Anterior cingulate cortex (tissue), 58 donors: ENCODE data around the gene KLHDC10.
A peak's percentile ranks its signal among the peaks of the same experiment; 100 is the strongest.
"Not testable (repeated sequence)": the region's sequence is repeated elsewhere in the genome, so short reads cannot be mapped to it uniquely, and the experiment has no call there.

Experiments
- DNase-seq, 58 donors: peaks; one replicate each; lab custom pipeline; 2025; lab: John Stamatoyannopoulos, UW

Gene KLHDC10

DNA sequence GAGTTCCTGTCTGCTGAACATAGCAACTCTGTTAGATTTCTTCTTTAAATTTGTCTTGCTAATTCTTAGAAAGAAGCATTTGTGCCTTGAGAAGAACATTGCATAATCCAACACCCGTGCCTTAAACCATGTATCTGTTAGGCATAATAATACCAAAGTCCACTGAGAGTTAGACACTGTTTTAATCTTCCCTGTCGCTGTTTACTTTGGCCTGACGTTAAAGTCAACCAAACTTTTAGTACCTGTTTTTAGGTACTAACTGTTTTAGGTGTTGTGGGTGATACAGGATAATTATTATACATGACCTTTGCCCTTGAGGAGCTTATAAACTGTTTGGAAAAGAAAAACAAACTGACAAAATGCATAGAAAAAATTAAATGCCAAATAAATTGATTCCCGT lies 43.6 kb downstream of the KLHDC10 start:
- no peak for DNase-seq

DNA sequence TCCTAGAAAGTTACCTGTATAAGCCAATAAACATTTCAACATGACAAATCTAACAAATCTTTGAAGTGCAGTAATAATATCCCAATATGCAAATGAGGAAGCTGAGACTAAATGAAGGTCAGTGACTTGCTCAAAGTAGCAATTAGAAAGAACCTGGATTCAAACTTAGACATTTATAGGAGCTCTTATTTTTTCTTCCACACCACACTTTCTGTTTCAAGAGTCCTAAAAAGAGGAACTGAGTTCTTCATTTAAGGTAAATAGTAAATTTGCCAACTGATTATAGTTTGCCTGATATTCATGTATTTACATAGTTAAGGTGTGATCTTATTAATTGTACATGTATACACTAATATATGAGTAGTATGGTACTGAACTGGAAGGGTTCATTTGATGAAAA lies 44.0 kb downstream of the KLHDC10 start:
- no peak for DNase-seq

DNA sequence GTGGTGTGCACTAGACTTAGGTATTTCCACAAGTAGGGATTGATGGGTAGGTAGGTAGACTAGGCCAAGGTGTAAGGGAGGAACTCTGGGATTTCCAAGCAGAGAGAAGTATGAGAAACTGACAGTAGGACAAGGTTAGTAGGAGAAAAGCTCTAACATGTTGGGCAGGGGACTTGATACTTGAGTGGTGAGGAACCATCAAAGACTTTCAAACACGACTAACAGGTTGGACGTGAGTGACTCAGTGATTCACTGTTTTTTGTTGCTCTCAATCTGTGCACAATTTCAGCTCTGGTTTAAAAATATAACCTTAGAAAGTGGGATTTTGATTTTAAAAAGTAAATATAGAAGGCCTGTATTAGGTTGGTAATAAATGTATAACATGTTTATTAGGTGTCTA lies 44.4 kb downstream of the KLHDC10 start:
- no peak for DNase-seq

DNA sequence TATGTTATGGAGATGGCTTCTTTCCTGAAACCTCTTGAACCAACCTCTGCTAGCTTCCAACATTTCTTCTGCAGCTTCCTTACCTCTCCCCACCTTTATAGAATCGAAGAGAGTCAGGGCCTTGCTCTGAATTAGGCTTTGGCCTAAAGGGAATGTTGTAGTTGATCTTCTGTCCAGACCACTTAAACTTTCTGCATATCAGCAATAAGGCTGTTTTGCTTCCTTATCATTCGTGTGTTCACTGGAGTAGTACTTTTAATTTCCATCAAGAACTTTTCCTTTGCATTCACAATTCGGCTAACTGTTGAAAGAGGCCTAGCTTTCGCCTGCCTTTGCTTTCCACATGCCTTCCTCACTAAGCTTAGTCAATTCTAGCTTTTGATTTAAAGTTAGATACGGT lies 48.0 kb downstream of the KLHDC10 start:
- DNase-seq = no peak

DNA sequence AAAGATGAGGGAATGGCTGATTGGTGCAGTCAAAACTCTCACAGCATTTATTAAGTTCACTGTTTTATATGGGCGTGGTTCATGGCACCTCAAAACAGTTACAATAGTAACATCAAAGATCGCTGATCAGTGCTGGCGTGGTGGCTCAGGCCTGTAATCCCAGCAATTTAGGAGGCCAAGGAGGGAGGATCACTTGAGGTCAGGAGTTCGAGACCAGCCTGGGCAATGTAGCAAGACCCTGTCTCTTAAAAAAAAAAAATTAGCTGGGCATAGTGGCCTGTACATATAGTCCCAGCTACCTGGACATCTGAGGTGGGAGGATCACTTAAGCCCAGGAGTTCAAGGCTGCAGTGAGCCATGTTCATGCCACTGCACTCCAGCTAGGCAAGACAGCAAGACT lies 48.5 kb downstream of the KLHDC10 start:
- DNase-seq = no peak

DNA sequence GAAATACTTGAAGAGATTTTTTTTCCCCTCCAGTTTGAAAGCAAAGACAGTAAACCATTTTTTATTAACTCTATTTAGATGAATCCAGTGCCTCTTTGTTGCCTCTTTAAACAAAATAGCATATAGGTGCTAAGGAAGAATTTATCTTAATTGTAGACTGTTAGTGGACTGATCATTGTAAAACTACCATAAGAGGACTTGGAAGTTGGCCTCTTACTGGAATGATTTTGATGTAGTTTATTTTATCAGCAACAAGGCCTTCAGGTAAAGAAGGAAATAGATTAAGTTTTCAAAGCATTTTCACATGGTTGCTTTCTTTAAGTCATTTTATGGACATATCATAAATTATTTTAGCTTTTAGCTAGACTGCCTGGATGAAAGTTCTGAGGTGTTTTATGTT lies 53.2 kb downstream of the KLHDC10 start:
- no peak for DNase-seq

DNA sequence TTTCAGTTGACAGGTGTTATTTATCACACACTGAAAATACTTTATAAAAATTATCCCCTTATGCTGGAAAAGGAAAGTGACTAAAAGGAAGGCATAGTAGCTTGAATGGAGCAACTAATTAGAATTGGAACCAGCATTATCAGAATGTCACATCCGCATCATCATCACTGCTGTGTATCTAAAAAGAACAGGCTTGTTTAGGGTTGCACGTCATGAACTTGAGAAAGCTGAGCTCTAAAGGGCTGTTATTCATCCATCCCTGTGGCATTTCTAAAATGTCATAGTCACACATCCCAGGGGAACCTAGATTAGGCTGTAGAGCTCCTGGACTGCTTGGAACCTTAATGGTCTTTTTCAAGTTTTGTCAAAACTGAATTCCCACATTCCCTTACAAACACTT lies 54.4 kb downstream of the KLHDC10 start:
- no peak for DNase-seq

DNA sequence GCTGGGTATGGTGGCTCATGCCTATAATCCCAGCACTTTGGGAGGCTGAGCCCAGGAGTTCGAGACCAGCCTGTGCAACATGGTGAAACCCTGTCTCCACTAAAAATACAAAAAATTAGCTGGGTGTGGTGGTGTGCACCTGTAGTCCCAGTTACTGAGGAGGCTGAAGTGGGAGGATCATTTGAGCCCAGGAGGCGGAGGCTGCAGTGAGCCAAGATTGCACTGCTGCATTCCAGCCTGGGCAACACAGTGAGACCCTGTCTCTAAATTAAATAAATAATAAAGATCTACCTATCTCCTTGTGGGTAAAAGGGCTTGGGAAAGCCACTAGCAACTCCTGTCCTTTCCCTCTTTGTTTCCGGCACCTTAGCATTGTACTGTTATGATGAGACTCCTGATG lies 56.5 kb downstream of the KLHDC10 start:
- DNase-seq = not testable (repeated sequence)

DNA sequence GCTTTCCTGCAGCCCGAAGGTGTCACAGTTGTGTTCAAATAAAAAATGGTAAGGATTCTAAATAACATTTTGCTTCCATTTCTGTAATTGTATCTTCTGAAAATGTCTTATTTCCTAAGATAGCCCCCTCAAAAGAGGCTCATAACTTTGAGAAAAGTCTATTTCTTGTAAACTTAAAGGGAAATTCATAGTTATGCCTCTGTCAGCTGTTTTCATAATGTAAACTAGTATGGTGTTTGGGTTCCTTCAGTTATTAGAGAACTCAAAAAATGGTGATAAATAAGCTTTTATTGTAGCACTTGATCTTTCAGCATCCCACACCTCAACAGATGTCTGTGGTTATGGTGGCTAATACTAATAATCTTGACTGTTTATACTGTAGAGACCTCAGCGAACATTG lies 57.1 kb downstream of the KLHDC10 start:
- DNase-seq = no peak

DNA sequence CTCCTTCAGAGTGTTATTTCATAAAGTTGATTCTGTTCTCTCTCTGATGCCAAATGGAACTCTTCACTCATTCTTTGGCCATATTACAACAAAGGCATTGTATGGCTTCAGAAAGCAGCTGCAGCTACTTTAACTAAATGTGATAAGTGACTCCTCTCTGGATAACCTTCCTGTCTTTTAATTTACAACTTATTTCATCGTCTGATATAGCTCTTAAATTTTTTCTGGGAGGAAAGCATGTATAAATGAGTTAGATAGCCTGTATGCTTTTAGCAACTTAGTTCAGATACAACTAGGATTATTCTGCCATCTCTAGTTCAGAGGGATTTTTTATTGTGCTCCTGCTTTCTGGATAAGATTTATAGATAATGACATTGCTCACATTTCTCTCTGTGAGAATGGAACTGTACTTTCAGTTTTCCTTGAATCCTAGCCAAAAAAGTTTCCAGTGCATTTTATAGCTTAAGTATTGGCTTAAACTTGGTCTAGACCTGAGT lies 57.5 kb downstream of the KLHDC10 start:
- DNase-seq = no peak

DNA sequence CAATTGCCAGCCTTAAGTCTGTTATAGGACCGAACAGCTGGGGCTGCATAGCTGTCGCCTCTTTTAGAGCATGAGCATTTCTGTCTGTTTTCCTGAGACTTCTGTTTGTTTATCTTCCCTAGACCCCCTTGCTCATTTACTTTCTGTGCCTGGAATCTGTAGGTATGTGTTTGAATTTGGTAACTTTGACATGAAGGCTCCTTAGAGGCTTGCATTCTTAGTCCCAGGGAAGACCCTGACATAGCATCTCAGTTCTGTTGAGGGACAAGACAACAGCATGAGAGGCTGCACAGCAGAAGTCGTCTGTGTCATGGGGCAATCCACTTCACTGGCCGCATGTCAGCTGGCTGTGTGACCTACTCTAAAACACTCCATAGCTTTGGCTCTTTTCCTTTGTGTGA lies 58.7 kb downstream of the KLHDC10 start:
- DNase-seq = no peak

DNA sequence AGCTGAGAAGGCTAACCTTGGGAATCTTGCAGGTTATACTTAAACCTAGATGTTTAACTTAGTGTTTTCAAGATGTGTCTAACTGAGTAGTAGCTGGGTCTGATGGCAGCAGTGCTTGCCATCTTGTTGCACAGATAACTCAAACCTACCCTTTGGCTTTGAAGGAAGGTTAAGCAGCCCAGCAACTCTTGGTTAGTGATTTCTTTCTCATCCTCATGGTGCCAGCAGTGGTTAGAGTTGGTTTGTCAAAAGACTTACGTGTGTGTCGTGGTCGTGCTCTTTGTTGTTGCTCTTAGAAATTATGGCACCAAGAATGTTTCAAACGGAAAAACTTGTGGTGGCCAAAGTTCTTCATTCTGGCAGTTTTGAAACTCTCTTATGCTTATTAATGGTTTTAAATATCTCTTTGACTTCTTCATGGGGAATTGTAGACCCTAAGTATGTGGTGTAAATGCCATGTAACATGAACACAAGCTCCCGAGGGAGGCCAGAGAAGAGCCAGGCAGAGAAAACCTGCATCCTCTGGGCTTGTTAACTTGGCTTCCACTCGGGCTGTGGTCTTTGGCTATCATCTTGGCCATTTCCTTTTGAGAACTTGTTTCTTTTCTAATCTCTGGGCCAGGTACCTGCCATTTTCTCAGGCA lies 61.0 kb downstream of the KLHDC10 start:
- no peak for DNase-seq

DNA sequence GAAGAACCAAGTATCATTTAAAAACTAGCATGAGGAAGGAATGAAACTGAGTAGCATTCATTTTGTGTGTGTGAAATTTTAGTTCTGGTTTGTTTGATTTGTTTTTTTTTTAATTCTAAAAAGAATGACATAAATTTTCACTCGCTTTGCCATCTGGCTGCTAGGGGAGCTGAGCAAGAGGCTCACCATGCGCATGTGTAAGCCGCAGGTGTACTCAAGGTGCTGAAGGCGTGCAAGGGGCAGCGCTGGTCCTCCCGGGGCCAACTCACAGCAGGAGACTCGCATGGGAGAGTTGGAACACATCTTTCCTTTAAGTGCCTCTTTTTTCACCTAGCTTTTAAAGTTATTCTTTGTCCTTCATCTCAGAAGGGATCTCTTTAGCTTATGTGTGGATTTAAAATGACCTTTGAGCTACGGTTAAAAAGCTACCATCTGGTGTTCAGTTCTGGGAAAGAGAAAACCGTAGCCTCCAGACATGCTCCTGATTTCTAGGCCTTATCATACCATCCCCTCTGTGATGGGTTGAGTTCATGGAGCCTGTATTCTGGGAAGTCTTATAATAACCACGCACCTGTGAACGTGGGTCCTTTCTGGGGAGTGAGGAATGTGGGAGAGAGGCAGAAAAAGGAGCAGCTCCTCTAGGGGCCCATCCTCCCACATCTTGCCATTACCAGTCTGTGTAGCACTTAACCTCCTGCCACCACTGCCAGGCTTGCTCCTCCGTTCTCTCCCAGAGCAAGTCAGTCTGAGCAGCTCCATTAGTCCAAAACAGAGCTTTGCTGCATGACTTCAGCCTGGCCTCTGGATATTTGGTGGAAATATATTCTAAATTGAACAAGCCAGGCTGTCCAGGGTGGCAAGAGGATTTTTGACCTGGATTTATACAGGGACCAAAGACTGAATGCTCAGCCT lies 61.9 kb downstream of the KLHDC10 start:
- no peak for DNase-seq

DNA sequence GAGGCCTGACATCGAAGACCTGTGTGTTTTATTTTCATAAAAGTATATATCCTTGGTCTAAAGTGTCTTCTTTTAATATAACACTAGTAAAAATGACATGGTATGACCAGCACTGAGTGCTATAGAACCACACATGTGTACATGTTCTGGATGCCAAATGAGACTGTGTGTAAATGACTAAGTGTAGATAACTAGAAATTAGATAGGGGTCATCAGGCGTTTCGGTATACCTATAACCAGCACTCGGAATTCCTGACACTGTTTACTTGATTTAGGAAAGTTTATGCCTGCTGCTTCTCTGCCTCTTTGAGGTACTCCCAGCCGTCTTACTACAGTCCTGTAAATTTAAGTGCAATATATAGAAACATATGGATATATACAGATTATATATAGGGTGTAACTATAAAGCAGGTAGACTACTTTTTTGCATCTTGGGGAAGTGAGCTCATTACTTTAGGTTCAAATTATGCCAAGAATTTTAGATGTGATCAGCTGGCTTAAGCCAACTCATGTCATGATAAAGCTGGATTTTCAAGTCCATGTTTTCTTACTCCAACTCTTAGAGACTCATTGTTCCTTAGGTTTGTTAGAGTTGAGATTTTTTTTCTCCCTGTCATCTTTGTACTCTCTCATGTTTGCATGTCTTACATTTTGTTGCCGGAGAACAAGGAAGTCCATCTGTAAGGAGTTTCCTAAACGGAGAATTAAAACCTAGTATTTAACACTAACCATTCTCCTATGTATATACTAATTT lies 62.9 kb downstream of the KLHDC10 start:
- no peak for DNase-seq

DNA sequence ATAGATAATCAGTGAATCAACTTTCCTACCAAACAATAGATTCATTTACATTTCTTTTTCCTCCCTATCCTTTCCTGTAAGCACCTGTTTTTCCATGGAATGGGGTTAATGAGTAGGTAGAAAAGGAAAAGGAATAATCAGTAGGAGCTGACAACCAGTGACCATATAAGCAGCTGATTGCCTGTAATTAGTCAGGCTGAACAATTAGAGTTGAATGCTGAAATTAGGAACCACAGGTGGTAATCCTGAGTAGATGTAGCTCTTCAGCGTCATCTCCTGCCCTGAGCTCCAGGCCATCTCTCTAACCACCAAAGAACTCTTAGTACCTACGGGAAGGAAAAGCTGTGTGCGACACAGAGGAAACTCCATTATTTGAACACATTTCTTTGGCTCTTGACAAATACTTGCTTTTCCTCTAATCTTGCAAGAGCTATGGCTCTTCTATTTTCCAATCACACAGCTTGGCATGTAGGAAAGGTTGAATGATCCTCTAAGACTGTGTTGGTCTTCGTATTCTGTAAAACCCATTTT lies 63.8 kb downstream of the KLHDC10 start:
- no peak for DNase-seq

DNA sequence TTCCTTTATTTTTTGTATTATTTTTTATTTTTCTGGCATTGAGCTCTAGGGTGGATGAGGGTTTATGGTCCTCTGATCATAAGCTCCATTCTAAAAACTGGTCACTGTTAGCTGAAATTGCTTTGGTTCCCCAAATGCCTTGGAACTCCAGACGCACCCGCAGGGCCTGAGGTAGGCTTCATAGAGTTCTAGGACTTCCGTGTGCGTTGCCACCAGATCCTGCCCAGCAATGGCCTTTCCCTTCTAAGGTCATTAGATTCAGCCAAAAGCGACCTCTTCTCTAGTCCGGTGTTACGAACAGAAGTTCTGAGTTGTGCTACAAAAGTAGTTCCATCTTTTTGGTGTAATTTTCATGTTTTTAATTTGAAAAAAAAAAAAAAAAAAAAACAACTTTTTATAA lies 64.4 kb downstream of the KLHDC10 start:
- DNase-seq = no peak

DNA sequence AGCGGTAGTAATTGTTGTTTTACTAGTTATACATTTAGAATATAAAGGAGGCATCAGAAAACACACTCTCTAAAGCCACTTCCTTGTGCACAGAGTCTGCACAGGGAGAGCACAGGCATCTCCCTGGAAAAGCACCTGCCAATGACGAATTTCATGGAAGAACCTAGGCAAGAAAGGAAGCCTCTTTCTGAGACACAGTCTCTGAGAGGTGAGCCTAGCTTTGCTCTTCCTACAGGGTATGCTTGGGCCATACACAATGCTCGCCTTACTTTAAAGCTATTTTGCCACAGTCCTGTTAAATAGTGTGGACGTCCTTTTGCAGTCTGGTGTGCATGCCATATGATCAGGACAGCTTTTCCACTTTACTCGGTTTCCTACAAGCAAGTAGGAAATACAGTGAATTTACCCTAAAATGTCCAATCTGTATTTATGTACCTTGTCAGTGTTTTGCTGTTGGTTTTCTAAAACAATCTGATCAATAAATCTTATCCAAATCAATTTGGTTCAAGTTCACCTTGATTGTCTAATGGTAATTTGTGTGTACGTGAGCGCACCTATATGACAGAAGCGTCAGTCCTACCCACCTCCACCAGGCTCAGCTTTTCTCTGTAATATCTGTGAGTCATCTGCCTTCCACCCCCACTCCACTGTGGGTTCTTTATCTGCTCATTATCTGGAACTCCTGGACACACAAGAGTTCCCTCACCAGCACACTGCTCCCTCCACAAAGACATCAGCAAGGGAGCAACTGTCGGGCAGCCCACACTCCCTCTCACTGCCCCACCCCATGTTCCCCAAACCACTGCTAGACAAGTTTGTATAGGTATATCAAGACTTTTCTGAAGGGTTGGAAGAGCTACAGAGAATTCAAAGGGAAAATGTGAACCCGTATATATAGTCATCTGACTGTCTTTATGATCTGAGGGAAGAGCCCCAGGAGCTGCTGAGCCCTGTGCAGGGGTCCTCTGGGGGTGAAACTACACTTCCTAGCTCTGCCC lies 65.2 kb downstream of the KLHDC10 start:
- peak in 6 of 58 donors; percentile 7 to 61 (median 34) for DNase-seq

DNA sequence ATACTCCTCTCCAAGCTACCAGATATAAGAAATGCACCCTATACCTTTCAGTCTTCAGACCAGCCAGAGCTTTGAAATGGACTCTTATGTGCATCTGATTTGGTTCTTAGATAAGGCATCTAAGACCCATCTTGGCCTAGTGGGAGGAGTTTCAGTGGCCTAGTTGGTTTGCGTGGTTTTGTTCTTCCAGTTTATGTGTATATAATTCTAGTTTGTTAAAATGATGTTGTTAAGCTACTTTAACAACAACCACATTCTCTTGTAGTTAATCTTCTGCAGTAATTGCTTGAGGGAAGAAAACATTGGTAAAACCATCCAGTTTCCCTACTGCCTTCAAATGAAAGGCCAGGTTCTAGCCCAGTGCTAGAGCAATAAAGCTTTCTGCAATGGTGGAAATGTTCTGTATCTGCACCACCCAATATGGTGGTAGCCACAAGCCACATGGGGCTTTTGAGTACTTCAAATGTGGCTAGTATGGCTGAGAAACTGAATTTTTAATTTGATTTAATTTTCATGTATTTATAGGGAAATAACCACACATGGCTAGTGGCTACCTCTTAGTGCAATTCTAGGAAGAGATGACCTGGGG lies 66.3 kb downstream of the KLHDC10 start:
- no peak for DNase-seq

DNA sequence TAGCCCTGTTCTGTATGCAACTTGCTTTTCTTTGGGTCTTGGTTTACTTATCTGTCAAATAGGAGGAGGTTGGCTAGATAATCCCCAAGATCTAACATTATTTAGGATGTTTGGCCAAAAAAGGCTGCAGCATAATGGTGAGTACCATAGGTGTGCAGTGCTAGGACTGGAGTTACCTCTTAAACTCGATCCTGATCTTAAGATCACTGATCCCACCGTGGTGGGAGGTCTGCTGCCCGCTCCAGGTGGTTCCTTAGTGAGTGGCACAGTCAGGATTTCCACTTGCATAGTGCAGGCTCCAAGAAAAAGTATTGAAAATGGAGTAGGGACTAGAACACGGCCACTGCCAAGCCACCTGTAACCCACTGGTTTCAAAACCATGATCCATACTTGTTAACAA lies 66.9 kb downstream of the KLHDC10 start:
- DNase-seq = no peak
